ENCODE measurements around the gene FGFBP3.

FGFBP3 gene

GRCh38 chr10:91856637-91857036, 52.6 kb downstream of the FGFBP3 start:
- no peak for DNase-seq (ENCODE audit: low read depth in 2 of 3, low spot score in 2 of 3)
